ENCODE results near the gene ZNF446. TPM values are rescaled to one million over a fixed set of nuclear protein-coding genes. Genes with fewer than 3 reads are reported as not detected.
A peak's percentile ranks its signal among the peaks of the same experiment; 100 is the strongest.

ZNF446 gene
- total RNA-seq: 10 to 100 TPM; 12.8 to 25.6 (median 19.6) TPM

DNA sequence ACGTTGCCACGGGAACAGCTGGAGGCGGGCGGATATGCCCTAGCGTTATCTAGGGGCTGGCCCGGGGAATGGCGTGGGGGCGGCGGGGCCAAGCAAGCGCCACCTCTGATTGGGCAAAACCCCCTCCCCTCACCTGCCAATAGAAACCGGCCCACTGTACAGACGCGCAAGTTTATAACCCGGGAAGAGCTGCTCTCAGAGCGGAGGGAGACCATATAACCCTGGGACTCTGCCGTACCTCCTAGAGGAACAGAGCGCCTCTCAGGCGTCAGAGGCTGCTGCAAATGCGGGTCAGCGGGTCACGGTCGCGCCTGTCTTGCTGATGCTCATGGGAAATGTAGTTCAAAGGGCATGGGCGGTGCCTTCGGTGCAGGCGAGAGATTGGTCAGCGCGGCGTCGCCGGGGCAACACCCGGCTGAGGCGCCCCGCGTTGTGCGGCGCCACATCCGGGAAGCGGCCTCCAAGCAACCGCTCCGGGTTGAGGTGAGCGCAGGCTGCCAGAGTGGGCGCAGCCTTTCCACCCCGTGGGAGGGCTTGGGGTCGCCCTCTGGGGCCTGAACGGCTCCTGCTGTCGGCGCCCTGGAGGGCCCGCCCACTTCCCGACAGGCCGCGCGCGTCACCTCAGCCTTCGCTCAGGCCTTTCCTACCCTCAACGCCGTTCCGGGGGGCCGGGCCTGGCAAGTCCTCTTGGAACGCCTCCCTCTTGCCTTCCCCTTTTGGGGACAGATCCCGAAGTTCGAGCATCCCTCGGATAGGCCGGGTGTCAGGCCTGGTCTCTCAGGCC is at the start of gene ZNF446:
TSS of gene ZNF446 (plus strand) at position 639 of the 784 bp plus-strand sequence. CDS start 867 bp downstream, outside the sequence.
- peak within 1 kb of the TSS; percentile 79 to 89 (median 86) for H3K27ac ChIP-seq
- TF ChIP-seq, protein P1, sequence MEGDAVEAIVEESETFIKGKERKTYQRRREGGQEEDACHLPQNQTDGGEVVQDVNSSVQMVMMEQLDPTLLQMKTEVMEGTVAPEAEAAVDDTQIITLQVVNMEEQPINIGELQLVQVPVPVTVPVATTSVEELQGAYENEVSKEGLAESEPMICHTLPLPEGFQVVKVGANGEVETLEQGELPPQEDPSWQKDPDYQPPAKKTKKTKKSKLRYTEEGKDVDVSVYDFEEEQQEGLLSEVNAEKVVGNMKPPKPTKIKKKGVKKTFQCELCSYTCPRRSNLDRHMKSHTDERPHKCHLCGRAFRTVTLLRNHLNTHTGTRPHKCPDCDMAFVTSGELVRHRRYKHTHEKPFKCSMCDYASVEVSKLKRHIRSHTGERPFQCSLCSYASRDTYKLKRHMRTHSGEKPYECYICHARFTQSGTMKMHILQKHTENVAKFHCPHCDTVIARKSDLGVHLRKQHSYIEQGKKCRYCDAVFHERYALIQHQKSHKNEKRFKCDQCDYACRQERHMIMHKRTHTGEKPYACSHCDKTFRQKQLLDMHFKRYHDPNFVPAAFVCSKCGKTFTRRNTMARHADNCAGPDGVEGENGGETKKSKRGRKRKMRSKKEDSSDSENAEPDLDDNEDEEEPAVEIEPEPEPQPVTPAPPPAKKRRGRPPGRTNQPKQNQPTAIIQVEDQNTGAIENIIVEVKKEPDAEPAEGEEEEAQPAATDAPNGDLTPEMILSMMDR (IDR thresholded peaks at IDR 0.05): no peak
- TF ChIP-seq POLR2A (IDR thresholded peaks at IDR 0.05): peak; percentile 41 to 46
- no peaks in the 10 kb centered on the region for H3K27me3 ChIP-seq
- peak; percentile 97 to 99 (median 97) for DNase-seq
- H3K9me3 ChIP-seq: no peaks in the 10 kb centered on the region
- H3K36me3 ChIP-seq: peaks cover 0 to 32% (median 0%) of the 10 kb centered on the region in 3 donors
- peak within 1 kb of the TSS; percentile 66 to 71 (median 68) for H3K4me3 ChIP-seq
- peaks cover 0 to 18% (median 6%) of the 10 kb centered on the region in 4 donors for H3K4me1 ChIP-seq

DNA sequence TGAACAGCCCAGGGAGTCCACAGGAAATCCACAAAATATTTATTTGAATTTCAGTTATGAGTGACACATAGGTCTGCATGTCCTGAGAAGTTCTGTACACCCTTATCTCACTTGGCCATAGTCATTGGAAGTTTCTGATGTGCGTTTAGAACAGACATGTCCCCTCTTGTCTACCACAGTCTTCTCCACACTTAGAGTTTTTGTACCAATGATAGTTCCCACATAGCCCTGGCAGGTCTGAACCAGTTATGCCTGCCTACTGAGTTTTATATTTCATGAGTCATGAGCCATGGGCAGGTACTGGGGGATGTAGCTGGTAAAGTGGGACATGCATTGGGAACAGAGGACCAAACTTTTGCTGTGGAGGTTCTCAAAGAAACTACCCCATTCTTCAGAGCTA is 47.5 kb upstream of the ZNF446 start:
- no peaks in the 10 kb centered on the region for H3K27me3 ChIP-seq
- H3K4me1 ChIP-seq: no peaks in the 10 kb centered on the region
- TF ChIP-seq POLR2A (IDR thresholded peaks at IDR 0.05): no peak
- TF ChIP-seq, protein P1 (IDR thresholded peaks at IDR 0.05): no peak
- H3K9me3 ChIP-seq: peaks cover 0 to 78% (median 23%) of the 10 kb centered on the region in 4 donors
- no peak overlapping the region for H3K4me3 ChIP-seq
- peaks cover 0 to 11% (median 0%) of the 10 kb centered on the region in 3 donors for H3K36me3 ChIP-seq
- H3K27ac ChIP-seq: no peak overlapping the region
- DNase-seq: no peak

DNA sequence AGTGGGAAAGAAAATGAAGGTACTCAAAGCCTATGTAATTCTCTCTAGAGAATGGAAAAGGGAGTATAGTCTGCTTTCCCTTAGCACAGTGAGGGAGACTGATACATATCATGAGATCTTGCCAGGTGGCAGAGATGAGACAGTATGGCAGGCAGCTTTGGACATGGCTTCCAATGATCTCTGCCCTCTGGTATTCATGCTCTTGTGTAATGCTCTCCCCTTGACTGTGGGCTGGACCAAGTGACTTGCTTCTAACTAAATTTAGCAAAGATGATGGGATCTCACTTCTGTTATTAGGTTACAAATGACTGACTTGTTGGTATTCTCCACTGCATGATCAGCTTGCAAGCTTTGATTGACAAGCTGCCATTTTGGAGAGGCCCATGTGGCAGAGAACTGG is 46.4 kb upstream of the ZNF446 start:
- no peak for DNase-seq
- peaks cover 0 to 22% (median 0%) of the 10 kb centered on the region in 3 donors for H3K36me3 ChIP-seq
- H3K27me3 ChIP-seq: no peaks in the 10 kb centered on the region
- H3K27ac ChIP-seq: no peak overlapping the region
- no peak overlapping the region for H3K4me3 ChIP-seq
- TF ChIP-seq, protein P1 (IDR thresholded peaks at IDR 0.05): no peak
- no peak for TF ChIP-seq POLR2A (IDR thresholded peaks at IDR 0.05)
- no peaks in the 10 kb centered on the region for H3K4me1 ChIP-seq
- peaks cover 0 to 87% (median 29%) of the 10 kb centered on the region in 4 donors for H3K9me3 ChIP-seq

DNA sequence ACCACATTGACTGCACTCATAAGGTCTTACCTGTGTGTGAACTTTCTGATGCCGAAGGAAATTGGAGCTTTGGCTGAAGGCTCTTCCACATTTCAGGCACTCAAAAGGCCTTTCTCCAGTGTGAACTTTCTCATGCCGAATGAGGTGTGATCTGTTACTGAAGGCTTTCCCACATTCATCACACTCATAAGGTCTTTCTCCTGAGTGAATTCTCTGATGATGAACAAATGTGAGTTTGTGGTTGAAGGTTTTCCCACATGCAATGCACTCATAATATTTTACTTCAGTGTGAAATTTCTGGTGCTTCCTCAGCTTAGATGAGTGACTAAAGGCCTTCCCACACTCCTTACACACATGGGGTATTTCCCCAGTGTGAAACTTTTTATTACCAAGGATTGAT is 41.9 kb upstream of the ZNF446 start:
- Histone ChIP-seq H3K27ac (no peak overlapping the region), H3K36me3 (peaks cover 0 to 53% (median 0%) of the 10 kb centered on the region in 3 donors), H3K4me3 (no peak overlapping the region), H3K9me3 (peaks cover 0 to 97% (median 39%) of the 10 kb centered on the region in 4 donors), H3K4me1 (peaks cover 0 to 1% (median under 1%) of the 10 kb centered on the region in 4 donors), H3K27me3 (no peaks in the 10 kb centered on the region)
- TF ChIP-seq, protein P1 (IDR thresholded peaks at IDR 0.05): no peak
- TF ChIP-seq POLR2A (IDR thresholded peaks at IDR 0.05): no peak
- no peak for DNase-seq

DNA sequence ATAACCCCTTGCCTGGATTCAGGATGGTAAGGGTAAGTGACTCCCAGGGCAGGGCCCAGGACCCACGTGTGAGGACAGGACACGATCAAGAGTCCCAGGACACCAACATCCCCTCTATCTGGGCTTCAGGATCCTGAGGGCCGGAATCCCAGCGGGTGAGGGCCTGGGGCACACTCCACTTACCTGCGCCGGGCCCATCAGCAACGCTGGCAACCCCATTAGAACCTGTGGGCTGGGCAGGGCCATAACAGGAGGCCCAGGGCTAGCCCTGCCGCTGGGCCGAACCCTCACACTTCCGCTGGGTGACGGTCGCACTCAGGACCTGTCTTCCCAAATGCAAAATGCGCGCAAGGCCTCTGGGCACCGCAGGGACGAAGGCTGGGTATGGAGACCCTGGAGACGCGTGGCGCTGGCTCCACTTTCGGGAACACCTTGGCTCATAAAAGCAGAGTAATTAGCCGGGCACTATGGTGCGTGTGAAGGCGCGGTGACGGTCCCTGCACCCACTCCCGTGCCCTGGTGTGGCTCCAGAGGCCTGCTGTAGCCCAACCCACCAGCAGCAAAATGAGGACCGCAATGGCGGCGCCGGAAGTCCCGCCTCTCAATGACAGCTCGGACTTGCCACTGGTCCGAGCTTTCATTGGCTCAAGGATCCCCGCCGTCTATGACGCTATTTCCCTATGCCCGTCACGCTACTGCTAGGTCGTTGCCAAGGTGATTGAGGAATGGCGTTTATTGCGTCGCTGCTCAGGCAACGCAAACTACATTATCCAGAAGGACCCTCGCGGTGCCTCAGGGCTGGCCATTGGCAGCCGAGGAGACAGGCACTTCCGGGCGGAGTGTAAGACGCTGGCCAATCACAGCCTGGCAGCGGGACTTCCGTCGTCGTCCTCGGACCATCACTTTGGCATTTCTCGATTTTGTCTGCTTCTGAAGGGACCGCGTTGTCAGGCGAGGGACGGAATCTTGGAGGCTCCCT is 36.3 kb upstream of the ZNF446 start, which contains the start of gene ZNF132:
TSS of gene ZNF132 (minus strand) at position 578 of the 979 bp plus-strand sequence. CDS start at position 246, 332 bp downstream.
- Histone ChIP-seq H3K27ac (peak within 1 kb of the TSS; percentile 49 to 81 (median 80)), H3K4me1 (peaks cover 0 to 11% (median 9%) of the 10 kb centered on the region in 4 donors), H3K4me3 (peak within 1 kb of the TSS; percentile 52 to 66 (median 61)), H3K36me3 (peaks cover 0 to 30% (median 0%) of the 10 kb centered on the region in 3 donors), H3K9me3 (peaks cover 0 to 41% (median 20%) of the 10 kb centered on the region in 4 donors), H3K27me3 (no peaks in the 10 kb centered on the region)
- DNase-seq: peak; percentile 92 to 99 (median 97)
- no peak for TF ChIP-seq POLR2A (IDR thresholded peaks at IDR 0.05)
- TF ChIP-seq, protein P1 (IDR thresholded peaks at IDR 0.05): no peak

All from Peyer's patch (tissue), 4 donors.